GM12891 (cell line): Measurements from ENCODE around the gene ARL10.

Source experiments
- POLR2A ChIP-seq: IDR thresholded peaks from 2 replicates; pipeline ENCODE4 v1.6.1; 2011; ENCODE audit warnings: low read depth, low read length, control low read depth
- POLR2AphosphoS5 ChIP-seq: IDR thresholded peaks from 2 replicates; pipeline ENCODE4 v1.6.1; 2011; ENCODE audit warnings: low read depth, low read length, control low read depth

GRCh38 chr5:176360894-176361436 is 4.3 kb upstream of the ARL10 start:
- TF ChIP-seq POLR2A (no peak), POLR2AphosphoS5 (no peak)
